Stimulated activated CD4-positive, alpha-beta T cell treated with anti-CD3 and anti-CD28 coated beads, Interleukin-2, amount 100 ng/mL, for 48 hours (primary cell): Measurements from ENCODE around the gene DNAH6.
A peak's percentile ranks its signal among the peaks of the same experiment; 100 is the strongest.

Experiments used
- DNase-seq, 2 donors: peaks; one replicate each; pipeline ENCODE4 v3.0.0-alpha.2; 2020

Gene DNAH6

DNA sequence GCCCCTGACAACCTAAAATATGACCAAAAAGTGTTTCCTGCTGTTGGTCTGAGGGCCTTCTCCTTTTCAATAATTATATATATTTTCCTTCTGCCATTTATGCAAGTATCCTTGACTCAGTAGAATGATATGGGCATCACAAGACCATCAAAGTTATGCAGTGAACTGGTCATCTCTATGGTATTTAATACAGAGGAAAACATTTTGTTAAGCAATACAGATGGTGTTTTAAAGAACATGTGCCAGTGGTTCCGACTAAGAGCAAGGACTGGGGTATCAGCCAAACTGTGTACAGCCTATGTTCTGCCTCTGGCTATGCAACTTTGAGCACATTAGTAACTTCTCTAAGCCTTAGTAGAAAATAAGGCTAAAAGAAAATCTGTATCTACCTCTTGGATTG, 185.6 kb downstream of the DNAH6 start:
- DNase-seq, result no peak

DNA sequence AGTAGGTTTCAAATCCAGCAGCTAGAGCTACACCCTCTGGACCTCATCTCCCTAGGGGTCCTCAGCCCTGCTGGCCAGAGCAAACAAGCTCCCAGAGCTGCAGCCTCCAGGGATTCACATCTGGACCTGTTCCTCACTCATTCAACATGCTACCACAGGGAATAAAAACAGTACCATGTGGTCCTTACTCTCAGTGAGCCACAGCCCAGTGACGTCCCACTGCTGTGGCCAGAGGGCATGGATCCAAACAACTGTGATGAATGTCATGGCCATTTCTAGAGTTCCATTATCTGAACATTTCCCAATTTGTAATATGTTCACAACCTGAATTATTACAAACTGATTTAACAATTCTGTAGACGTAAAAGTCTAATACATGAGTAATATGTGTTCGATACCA, 186.6 kb downstream of the DNAH6 start:
- DNase-seq, result no peak

DNA sequence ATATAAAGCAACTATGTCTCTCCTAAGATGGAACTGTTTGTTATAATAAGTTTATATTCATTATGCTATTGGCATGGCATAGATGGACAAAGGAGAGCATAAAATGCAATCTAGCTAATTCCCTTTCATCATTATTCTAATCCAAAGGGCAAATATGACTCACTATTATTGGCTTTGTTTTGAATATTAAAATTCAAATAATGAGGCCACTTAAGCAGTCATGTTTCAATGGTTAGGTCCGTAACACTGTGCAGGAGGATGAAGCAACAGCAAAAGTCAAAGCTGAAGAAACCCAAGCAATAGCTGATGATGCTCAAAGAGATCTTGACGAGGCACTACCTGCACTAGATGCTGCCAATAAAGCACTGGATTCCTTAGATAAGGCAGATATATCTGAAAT, 187.5 kb downstream of the DNAH6 start:
- no peak for DNase-seq

DNA sequence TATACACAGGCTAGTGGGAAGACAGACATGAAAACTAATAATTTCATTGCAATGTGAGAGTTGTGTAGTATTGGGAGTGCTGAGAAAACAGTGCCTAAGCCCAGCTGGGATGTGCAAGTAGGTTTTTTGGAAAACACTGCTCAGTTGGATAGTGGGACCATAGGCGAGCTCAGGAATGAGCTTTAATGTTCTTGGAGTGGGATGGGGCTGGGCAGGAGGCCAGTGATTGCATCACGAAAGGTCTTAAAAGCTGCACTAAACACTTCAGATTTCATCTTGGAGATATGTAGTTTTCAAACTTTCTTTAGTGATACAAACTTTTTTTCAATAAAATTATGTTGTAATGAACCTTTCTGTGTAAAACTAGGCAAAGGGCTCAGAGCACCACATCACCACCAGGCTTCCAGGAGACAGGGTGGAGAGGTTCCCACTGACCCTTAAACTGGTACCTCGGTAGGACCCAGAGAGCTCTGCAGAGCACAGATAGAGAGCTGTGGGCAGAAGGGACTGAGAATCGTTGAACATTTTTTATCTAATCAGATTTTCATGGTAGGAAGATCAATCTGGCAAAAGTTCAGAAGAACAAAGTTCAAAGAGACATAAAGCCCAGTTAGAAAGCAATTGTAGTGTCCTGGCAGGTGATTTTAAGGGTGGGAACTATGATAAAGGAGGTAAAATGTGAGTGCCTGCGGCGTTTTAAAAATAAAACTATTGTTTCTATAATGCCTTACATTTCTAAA, 188.4 kb downstream of the DNAH6 start:
- no peak for DNase-seq

DNA sequence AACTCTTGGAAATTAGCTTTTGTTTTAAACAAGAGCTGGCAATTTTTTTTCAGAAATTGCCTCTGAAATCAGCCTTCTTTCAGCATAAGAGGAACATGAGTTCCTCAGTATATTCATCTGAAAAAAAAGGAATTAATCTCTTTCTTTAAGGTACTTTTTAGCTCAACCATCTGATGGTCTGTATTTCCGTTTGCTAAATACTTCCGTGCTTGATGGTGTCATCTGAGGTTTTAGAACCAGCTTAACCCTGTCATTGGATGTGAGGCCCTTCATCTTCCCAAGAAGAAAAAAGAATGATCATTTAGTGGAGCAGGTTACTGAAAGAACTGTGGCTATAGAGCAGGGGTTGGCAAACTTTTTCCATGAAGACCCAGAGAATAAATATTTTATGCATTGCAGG, 189.6 kb downstream of the DNAH6 start:
- DNase-seq, result no peak

DNA sequence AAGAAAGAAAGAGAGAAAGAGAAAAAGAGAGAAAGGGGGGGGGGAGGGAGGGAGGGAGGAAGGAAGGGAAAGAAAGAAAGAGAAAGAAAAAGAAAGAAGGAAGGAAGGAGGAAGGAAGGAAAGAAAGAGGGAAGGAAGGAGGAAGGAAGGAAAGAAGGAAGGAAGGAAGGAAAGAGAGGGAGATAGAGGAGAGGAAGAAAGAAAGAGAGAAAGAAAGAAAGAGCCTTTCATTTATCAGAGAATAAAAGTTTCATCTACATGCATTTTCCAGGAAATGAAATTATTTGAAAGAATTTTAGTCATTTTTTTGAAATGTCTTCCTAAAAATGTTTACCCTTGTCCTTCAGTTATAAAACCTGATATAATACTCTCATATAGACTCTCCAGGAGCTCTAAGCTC, 192.1 kb downstream of the DNAH6 start:
- no peak for DNase-seq

DNA sequence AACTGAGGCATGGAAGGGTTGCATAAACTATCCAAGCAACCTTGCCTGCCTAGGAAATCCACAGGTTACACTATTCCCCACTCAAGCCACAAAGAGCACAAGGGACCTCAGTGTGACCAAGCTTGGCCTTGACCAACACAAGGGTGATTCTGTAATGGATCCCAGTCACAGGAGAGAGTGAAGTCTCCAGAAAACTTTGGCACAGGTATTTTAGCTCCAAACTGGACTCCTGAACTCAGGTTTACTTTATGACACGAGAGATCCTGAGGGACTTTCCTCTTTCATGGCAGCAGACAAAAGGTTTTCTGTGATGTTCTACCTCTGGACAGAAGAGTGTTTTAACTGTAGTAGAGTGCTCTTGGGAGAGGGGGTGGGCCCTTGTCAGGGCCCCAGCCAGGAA, 195.4 kb downstream of the DNAH6 start:
- no peak for DNase-seq

DNA sequence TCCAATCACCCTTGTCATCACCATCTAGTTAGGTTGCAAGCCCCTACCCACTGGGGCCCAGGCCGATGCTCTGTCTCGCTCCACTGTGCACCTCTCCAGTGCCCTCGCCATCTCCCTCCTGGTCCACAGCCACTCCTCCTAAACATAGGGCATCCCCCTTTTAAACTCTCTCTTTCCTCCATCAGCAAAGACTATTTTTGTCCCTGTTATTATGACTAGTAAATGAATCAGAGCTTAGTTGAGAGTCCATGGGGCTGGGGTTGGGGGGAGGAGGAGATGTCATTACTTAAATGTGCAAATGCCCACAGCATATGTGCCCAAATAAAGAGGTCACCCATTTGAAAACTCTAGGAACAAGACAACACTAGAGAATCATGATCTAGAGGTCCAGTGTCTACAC, 197.1 kb downstream of the DNAH6 start:
- no peak for DNase-seq

DNA sequence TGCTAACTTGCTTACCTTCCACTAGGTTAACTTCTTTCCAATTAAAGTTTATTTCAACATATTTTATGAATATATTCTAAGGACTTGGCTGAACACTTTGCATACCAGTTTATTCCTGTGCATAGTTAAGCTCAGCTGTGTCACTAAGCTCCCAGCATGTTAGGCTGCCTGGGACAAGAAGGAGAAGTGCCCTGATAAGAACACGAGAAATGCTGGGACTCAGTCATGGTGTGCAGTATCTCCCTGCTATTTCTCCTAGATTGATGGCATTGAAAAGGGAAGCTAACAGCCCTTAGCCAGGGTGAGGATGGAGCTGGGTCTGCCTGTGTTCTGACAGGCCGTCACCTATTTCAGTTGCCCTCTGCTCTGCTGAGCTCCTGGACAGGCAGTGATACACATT, 200.3 kb downstream of the DNAH6 start:
- no peak for DNase-seq

DNA sequence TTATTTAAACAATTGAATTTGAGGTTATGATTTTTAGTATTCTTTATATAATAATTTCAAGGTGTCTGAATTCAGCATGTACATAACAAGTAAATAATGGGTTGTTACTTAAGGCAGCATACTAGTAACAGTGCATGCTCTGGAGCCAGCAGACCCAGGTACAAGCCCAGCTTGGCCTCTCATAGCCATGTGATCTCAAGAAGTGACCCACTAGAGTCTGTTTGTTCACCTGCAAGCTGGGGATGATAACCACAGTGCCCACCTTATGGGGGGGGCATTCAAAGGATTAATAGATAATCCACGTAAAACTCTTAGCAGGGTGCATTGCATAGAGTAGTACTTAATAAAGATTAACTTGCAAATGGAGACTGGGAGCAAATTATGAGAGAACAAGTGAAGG, 201.0 kb downstream of the DNAH6 start:
- no peak for DNase-seq

DNA sequence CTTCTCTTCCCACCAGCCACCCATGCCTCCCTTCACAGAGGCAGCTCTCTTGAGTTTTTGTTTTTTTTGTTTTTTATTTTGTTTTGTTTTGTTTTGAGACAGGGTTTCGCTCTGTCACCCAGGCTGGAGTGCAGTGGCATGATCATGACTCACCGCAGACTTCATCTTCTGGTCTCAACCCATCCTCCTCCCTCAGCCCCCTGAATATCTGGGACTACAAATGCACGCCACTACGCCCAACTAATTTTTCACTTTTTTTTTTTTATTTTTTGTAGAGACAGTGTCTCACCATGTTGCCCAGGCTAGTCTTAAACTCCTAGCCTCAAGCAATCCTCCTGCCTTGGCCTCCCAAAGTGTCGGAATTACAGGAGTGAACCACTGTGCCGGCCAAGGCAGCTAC, 203.1 kb downstream of the DNAH6 start:
- DNase-seq, result no peak

DNA sequence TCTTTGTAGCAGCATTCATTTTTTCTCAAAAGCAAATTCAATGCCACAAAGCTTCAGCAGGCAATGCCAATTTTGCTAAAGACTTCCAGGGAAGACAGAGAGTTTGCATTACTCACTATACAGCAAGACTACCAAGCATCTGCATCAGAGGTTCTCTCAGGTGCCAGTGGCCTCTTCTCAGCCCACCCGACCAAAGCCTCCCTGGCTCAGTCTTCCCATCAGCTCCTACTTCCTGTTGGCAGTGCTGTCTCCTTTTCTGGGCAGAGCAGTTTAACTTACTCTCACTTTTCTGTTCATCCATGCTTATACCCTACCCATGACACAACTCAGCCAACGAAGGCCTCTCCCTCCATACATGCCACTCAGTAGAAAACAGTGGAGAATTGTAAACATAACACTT, 207.5 kb downstream of the DNAH6 start:
- DNase-seq, result no peak

DNA sequence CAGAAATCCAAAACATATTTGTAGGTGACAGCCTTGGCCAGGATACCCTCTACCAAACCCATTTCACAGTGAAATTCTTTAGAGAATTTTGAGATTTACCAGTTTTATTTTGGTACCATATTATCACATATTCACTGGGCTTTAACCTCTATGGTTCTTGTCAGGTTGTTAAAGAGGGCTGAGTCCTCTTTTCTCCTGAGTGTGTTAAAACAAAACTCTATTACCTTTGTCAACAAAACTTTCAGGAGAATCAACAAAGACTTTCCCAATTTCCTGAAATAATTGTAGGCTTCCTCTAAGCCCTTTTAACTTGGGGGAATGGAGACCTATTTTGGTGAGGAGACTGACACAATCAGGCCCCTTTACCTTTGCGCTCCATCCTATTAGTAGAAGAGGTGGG, 209.4 kb downstream of the DNAH6 start:
- DNase-seq, result no peak

DNA sequence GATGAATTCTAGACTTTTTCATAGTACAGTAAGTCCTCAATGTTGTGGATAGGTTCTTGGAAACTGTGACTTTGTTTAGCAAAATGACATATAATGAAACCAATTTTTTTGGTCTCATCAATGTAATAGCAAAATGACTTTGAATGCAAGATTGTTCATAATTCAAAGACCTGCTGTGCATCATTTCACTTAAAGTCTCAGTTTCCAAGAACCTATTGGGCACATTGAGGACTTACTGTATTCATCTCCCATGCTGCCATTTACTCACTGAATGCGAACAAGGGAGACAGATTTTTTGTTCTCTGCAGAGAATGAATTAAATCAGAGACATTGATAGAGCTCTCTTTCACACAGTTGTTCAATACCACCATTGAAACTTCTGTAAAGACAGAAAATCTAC, 211.0 kb downstream of the DNAH6 start:
- DNase-seq, result no peak

DNA sequence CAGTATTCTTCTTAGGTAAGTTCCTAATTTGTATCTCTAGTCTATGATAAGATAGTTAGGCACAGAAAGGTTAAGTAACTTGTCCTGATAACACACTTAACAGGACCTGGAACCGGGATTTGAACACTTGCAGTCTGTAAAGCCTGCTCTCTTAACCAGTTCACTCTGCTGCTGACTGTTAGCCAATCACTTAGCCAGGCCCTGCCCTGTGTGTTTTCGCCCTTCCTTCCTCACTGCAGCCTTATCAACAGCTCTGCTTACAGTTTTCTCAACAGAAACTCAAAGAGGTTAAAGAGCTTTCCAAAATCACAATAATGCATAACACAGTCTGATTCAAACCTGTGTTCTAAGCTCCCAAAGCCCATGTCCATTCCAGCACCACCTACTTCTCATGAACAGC, 212.9 kb downstream of the DNAH6 start:
- DNase-seq, result no peak

DNA sequence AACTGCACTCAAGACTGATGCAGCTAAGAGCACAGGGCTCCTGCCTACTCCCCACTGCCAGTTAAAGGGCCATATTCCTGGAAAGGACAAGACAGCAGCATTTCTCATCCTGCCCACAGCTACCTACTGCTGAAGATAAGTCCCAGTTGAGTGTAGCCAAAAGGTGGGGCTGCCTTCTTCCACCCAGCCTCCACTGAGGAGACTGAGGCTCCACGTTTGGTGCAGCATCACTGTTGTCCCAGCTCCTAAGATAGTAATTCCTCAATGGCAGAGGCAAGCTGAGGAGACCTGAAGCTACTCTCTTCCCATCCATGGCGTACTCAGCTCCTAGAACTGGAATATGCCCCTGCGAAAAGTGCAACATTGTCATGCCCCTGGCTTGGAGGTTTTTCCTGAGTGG, 214.9 kb downstream of the DNAH6 start:
- DNase-seq, result no peak

DNA sequence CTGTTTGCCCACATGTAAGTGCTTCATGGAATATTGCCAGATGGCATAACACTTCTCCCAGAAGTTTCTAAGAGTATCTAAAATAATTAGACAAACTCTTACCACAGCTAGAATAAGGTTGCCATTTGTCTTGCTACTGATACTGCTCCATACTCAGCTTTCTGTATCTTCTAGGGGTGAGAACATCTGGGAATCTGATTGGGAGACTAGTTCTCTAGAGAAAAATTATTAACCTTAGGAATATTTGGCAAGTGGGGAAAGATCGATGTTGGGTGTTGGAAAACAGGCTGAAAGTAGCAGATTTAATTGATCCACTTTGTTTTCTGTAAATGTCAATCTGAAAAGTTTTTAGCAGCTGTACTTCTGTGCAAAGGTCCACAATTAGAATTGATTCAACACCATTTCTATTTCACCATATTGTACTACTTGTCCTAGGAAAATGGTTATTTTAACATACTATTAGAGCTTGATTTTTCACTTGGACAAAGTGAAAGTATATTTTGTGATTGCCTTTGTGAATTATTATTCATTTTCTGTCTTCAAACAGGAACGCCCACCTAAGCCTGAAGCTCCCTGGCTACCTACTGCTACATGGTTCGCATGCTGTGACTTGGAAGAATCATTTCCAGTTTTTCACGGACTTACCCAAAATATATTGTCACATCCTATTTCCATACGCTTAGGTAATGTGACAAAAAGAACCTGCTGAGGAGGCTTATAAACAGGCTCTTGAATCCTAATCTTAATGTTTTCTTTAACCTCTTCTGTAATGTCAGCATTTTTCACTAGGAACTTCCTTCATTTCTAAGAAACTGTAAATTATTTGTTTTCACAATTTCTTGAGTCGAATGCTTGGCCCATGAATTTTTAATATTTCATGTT, 216.8 kb downstream of the DNAH6 start:
- DNase-seq, result no peak

DNA sequence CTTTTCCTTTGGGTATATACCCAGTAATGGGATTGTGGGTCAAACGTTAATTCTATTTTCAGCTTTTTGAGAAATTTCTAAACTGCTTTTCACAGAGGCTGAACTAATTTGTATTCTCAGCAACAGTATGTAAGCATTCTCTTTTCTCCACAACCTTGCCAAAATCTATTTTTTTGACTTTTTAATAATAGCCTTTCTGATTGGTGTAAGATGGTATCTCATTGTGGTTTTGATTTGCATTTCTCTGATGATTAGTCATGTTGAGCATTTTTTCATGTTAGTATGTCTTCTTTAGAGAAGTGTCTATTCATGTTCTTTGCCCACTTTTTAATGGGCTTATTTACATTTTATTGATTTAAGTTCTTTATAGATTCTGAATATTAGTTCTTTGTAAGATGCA, 219.1 kb downstream of the DNAH6 start:
- DNase-seq, result no peak

DNA sequence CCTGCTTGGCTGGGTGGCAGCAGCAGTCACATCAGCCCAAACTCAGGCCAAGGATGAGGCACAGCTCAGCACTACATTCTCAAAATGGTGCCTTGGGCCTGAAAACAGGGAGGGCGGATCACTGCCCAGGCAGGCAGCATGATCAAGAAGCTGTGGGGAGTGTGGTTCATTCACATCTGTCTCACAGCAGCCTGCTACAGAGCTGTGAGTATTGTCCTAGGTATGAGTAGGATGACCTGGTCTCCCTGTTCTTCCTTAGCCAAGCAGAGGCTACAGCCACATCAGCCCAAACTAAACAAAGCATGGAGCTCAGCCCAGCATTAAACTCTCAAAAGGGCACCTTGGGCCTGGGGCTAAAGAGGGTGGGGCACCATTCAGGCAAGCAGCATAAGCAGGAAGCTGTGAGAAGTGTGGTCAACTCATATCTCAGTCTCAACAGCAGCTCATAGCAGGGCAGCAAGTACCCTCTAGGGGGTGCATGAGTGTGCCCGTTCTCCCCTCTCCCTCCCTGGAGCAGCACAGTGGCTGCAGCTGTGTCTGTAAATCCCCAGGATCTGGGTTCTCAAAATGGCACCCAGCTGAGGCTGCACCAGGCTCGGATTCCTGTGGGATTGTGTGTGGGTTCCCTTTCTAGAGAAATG, 225.0 kb downstream of the DNAH6 start:
- peak; percentile 26 to 30 for DNase-seq

DNA sequence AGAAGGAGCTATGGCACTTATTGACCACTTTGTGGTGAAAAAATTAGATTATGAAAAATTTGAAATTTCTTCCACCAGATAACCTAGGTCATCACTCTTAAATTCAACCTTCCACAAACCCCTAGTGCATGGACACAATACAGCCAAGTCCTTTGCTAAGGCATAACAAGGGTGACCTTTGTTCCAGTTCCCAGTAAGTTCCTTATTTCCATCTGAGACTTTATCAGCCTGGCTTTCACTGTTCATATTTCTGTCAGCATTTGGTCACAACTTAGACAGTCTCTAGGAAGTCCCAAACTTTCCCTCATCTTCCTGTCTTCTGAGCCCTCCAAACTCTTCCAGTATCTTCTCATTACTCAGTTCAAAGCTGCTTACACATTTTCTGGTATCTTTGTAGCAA, 232.0 kb downstream of the DNAH6 start:
- DNase-seq, result no peak

DNA sequence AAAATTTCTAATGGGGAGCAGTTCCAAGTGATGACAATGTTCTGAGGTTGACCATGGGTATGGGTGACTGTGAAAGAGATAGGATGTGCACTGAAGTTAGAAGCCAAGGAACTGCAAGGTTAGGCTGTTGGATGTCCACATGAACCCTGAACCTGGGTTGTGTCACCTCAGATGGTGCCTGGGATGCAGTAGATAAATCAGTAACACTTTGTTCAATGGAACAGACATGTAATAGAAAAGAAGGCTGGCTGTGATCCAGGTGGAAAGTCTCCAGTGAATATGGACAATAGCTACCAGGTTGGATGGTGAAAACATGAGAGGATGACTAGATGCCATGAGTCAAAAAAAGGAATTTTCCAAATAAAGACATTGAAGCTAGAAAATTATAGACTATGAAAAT, 233.1 kb downstream of the DNAH6 start:
- DNase-seq, result no peak

DNA sequence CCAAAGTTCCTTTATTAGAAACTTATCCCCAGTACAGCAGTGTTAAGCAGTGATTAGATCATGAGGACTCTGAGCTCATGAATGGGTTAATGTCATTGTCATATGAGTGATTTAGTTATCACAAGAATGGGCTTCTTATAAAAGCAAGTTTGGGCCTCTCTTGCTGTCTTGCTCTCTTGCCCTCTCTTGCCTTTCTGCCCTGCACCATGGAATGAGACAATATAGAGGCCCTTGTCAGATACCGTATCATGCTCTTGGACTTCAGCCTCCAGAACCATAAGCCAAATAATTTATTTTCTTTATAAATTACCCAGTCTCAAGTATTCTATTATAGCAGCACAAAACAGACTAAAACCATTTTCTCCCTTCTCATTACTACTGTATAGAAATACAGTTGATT, 238.8 kb downstream of the DNAH6 start:
- DNase-seq, result no peak

DNA sequence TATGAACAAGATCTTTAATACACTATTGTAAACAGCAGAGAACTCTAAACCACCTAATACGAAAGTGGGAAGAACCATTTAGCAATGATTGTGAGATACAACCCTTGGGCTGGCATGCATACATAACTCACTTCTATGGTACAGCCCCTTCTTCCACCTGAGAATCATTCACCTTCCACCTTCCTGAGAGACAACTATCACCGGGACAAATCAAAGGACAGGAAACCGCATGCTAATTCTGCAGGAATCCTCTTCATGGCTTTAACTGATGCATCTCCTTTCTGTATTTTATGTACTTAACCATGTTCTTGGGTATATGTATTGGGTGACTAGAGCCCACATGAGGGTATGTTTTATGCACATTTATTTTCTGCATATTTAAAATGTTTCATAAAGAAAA, 241.3 kb downstream of the DNAH6 start:
- no peak for DNase-seq

DNA sequence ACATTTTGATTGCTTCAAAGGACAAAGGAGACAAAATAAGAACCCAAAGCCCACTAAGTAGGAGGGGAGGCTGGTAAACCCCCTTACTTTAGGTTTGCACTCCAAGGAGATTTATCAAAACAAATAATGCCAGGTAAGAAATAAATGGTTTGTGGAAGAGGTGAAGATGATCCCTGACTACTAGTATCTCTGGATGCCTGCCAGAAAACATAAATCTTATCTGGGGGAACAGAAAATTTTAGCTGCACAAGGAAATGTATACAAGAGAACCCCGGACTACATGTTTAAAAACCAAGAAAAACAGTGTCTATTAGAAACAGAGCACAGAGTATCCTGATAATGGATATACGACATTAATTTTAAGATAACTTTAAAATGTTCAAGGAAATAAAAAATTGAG, 250.5 kb downstream of the DNAH6 start:
- DNase-seq, result no peak
